HepG2 (cell line): Measurements from ENCODE around the gene CPSF6. TPM values are rescaled to one million over a fixed set of nuclear protein-coding genes. Genes with fewer than 3 reads are reported as not detected.
A peak's percentile ranks its signal among the peaks of the same experiment; 100 is the strongest.

ENCODE experiments used
- CC2D1A ChIP-seq: sonication (generic); formaldehyde crosslinking; IDR thresholded peaks from 2 replicates; pipeline ENCODE4 v1.8.1; 2023; ENCODE audit warnings: mild to moderate bottlenecking, missing genetic modification reagents
- CREB1 ChIP-seq, 2 experiments: fragments of 450-650 bp in 1 of 2; IDR thresholded peaks; 2 replicates each; pipeline ENCODE4 v1.6.1; 2016 to 2017; ENCODE audit warnings: control low read depth in 1 of 2, mild to moderate bottlenecking in 1 of 2, missing compliant biosample characterization in 1 of 2, missing genetic modification characterization in 1 of 2
- DMAP1 ChIP-seq: IDR thresholded peaks from 2 replicates; pipeline ENCODE4 v1.6.1; 2016
- ETV6 ChIP-seq: sonication (generic); formaldehyde crosslinking; conservative IDR thresholded peaks from 2 replicates; pipeline ENCODE4 v1.4.0; 2020; ENCODE audit warnings: missing genetic modification reagents
- GABPA ChIP-seq, 2 experiments: IDR thresholded peaks; 2 replicates each; pipeline ENCODE4 v1.6.1; 2011 to 2016; ENCODE audit warnings: low read depth in 2 of 2, low read length in 1 of 2, missing biosample characterization in 1 of 2, missing genetic modification characterization in 1 of 2
- GPN1 ChIP-seq: sonication (generic); formaldehyde crosslinking; IDR thresholded peaks from 2 replicates; pipeline ENCODE4 v1.5.1; 2020; ENCODE audit warnings: missing genetic modification reagents, borderline replicate concordance
- KAT8 ChIP-seq: IDR thresholded peaks from 2 replicates; pipeline ENCODE4 v1.6.1; 2016; ENCODE audit warnings: missing genetic modification reagents, missing compliant biosample characterization
- KDM2A ChIP-seq: sonication (generic); formaldehyde crosslinking; IDR thresholded peaks from 2 replicates; pipeline ENCODE4 v1.4.0; 2020; ENCODE audit warnings: low read depth, missing genetic modification reagents, borderline replicate concordance
- KDM5A ChIP-seq: fragments of 200-600 bp; sonication (generic); IDR thresholded peaks from 2 replicates; pipeline ENCODE4 v1.7.0; 2018; ENCODE audit warnings: antibody characterized with exemption, mild to moderate bottlenecking, low read length, borderline replicate concordance
- MBD4 ChIP-seq: IDR thresholded peaks from 2 replicates; pipeline ENCODE4 v1.6.1; 2012; ENCODE audit warnings: low read length, inconsistent platforms, borderline replicate concordance
- MEIS1 ChIP-seq: sonication (generic); formaldehyde crosslinking; IDR thresholded peaks from 2 replicates; pipeline ENCODE4 v1.9.0; 2021; ENCODE audit warnings: mild to moderate bottlenecking, missing genetic modification reagents, moderate library complexity, borderline replicate concordance
- MXI1 ChIP-seq: IDR thresholded peaks from 3 replicates; pipeline ENCODE4 v1.6.1; 2012; ENCODE audit warnings: low read depth, low read length, inconsistent platforms, borderline replicate concordance
- PCBP2 ChIP-seq: fragments of 200-400 bp; formaldehyde crosslinking; optimal IDR thresholded peaks from 2 replicates; pipeline ENCODE3; 2018; ENCODE audit warnings: low read length, low read depth; ENCODE audit not compliant: poor library complexity, severe bottlenecking
- SKI ChIP-seq: fragments of 450-650 bp; IDR thresholded peaks from one replicate; pipeline ENCODE4 v1.6.1; 2018; ENCODE audit warnings: mild to moderate bottlenecking; ENCODE audit not compliant: partially characterized antibody
- SMC3 ChIP-seq: IDR thresholded peaks from 2 replicates; pipeline ENCODE4 v1.6.1; 2011; ENCODE audit warnings: low read length, improper control_type of control experiment
- SP140L ChIP-seq: sonication (generic); formaldehyde crosslinking; IDR thresholded peaks from 2 replicates; pipeline ENCODE4 v1.4.0; 2020; ENCODE audit warnings: missing genetic modification reagents, borderline replicate concordance
- STAG1 ChIP-seq: sonication (generic); formaldehyde crosslinking; IDR thresholded peaks from 2 replicates; pipeline ENCODE4 v1.4.0; 2020; ENCODE audit warnings: missing genetic modification reagents
- TEAD3 ChIP-seq: optimal IDR thresholded peaks from 2 replicates; pipeline ENCODE3; 2016; ENCODE audit warnings: borderline replicate concordance
- XRCC5 ChIP-seq: fragments of 200-400 bp; formaldehyde crosslinking; optimal IDR thresholded peaks from 2 replicates; pipeline ENCODE3; 2017; ENCODE audit warnings: mild to moderate bottlenecking, low read length
- ZNF235 ChIP-seq: sonication (generic); formaldehyde crosslinking; IDR thresholded peaks from 2 replicates; pipeline ENCODE4 v1.8.1; 2023; ENCODE audit warnings: mild to moderate bottlenecking, missing genetic modification reagents, borderline replicate concordance
- ZNF30 ChIP-seq: sonication (generic); formaldehyde crosslinking; IDR thresholded peaks from 2 replicates; pipeline ENCODE4 v1.5.0; 2020; ENCODE audit warnings: mild to moderate bottlenecking, missing genetic modification reagents
- ZNF33A ChIP-seq: sonication (generic); formaldehyde crosslinking; IDR thresholded peaks from 2 replicates; pipeline ENCODE4 v1.5.1; 2020; ENCODE audit warnings: missing genetic modification reagents, mild to moderate bottlenecking, moderate library complexity, borderline replicate concordance
- ZNF563 ChIP-seq: sonication (generic); formaldehyde crosslinking; IDR thresholded peaks from 2 replicates; pipeline ENCODE4 v1.8.0; 2022; ENCODE audit warnings: mild to moderate bottlenecking, moderate library complexity, missing genetic modification reagents
- ZNF607 ChIP-seq: sonication (generic); formaldehyde crosslinking; IDR thresholded peaks from 2 replicates; pipeline ENCODE4 v1.5.1; 2020; ENCODE audit warnings: missing genetic modification reagents, mild to moderate bottlenecking, borderline replicate concordance
- ZNF703 ChIP-seq: sonication (generic); formaldehyde crosslinking; IDR thresholded peaks from 2 replicates; pipeline ENCODE4 v1.5.1; 2020; ENCODE audit warnings: missing genetic modification reagents, mild to moderate bottlenecking, moderate library complexity, borderline replicate concordance
- polyA plus RNA-seq, 8 experiments: library from polyadenylated mRNA; depleted of rRNA in 3 of 8; stranded (reverse) in 7 of 8; unstranded in 1 of 8; fragments of >200 nt; fragmentation: Illumina TruSeq in 4 of 8; extraction: Trizol in 4 of 8; gene quantifications; 2 replicates each; pipeline versions ENCODE4 v1.2.1 to v1.2.3, GENCODE V29; 2011 to 2016; ENCODE audit warnings: low read depth in 4 of 8, missing spikeins in 1 of 8, mixed read lengths in 1 of 8; ENCODE audit not compliant: insufficient read depth in 1 of 8
- total RNA-seq, 5 experiments: library from RNA; depleted of rRNA; stranded (reverse); fragments of >200 nt; fragmentation: Illumina TruSeq; extraction: Trizol; gene quantifications; 2 replicates each; pipeline ENCODE4 v1.2.3, GENCODE V29; 2016; ENCODE audit warnings: low read depth in 1 of 5
- TF ChIP-seq, protein P1 (sequence below): sonication (generic); formaldehyde crosslinking; IDR thresholded peaks from 2 replicates; pipeline ENCODE4 v1.4.0; 2020; ENCODE audit warnings: missing genetic modification reagents
- TF ChIP-seq, protein P2 (sequence below): IDR thresholded peaks from 2 replicates; pipeline ENCODE4 v1.6.1; 2012; ENCODE audit warnings: low read length, improper control_type of control experiment

The CPSF6 gene
- total and polyA plus RNA-seq, 2 of the 13 experiments (the other 11 are each of a cell fraction or from before 2014, with no cell fraction given): 41.8 to 71.0 TPM

DNA sequence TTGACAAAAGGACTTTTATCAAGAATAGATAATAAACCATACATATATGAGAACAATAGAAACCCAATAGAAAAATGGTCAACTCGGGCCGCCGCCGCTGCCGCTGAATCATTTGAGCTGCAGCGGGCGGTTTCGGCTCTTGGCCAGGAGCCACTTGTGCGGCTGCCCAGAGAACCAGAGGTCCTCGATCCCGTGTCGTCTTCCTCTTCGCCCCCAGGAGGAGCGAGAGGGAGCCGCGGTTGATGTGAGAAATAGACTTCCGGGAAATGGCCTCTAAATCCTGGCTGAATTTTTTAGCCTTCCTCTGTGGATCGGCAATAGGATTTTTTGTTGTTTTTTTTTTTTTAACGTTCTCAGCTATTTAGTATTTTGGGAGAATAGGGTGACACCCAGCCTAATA, 44.8 kb downstream of the CPSF6 start (continued):
- TF ChIP-seq, protein P1, sequence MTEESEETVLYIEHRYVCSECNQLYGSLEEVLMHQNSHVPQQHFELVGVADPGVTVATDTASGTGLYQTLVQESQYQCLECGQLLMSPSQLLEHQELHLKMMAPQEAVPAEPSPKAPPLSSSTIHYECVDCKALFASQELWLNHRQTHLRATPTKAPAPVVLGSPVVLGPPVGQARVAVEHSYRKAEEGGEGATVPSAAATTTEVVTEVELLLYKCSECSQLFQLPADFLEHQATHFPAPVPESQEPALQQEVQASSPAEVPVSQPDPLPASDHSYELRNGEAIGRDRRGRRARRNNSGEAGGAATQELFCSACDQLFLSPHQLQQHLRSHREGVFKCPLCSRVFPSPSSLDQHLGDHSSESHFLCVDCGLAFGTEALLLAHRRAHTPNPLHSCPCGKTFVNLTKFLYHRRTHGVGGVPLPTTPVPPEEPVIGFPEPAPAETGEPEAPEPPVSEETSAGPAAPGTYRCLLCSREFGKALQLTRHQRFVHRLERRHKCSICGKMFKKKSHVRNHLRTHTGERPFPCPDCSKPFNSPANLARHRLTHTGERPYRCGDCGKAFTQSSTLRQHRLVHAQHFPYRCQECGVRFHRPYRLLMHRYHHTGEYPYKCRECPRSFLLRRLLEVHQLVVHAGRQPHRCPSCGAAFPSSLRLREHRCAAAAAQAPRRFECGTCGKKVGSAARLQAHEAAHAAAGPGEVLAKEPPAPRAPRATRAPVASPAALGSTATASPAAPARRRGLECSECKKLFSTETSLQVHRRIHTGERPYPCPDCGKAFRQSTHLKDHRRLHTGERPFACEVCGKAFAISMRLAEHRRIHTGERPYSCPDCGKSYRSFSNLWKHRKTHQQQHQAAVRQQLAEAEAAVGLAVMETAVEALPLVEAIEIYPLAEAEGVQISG (CRISPR knock-in tag): 0 out of 2 replicates have a peak, but pooled peaks have one; percentile 21
- TF ChIP-seq ZNF30 (CRISPR knock-in tag) (no peak), KDM5A (no peak), GABPA (IDR thresholded peaks at IDR 0.05; ENCODE audit: low read depth, low read length) (no peak), GABPA (CRISPR knock-in tag; IDR thresholded peaks at IDR 0.05; ENCODE audit: low read depth) (peak; percentile 71), DMAP1 (CRISPR knock-in tag) (no peak), ZNF703 (CRISPR knock-in tag) (no peak), ETV6 (CRISPR knock-in tag) (0 out of 2 replicates have a peak, but pooled peaks have one; percentile 73), MXI1 (no peak), KDM2A (peak; percentile 90), GPN1 (CRISPR knock-in tag) (no peak), ZNF607 (no peak), KAT8 (CRISPR knock-in tag) (no peak), ZNF33A (CRISPR knock-in tag) (no peak), PCBP2 (no peak), MEIS1 (CRISPR knock-in tag) (no peak), CC2D1A (CRISPR knock-in tag) (no peak), SKI (no peak), ZNF235 (CRISPR knock-in tag) (no peak), ZNF563 (CRISPR knock-in tag) (no peak), SMC3 (no peak), STAG1 (CRISPR knock-in tag) (0 out of 2 replicates have a peak, but pooled peaks have one; percentile 17), MBD4 (no peak), CREB1 (IDR thresholded peaks at IDR 0.05) (no peak), CREB1 (CRISPR knock-in tag; IDR thresholded peaks at IDR 0.05) (no peak), TEAD3 (CRISPR knock-in tag) (no peak), SP140L (no peak), XRCC5 (peak; percentile 57)
- TF ChIP-seq, protein P2, sequence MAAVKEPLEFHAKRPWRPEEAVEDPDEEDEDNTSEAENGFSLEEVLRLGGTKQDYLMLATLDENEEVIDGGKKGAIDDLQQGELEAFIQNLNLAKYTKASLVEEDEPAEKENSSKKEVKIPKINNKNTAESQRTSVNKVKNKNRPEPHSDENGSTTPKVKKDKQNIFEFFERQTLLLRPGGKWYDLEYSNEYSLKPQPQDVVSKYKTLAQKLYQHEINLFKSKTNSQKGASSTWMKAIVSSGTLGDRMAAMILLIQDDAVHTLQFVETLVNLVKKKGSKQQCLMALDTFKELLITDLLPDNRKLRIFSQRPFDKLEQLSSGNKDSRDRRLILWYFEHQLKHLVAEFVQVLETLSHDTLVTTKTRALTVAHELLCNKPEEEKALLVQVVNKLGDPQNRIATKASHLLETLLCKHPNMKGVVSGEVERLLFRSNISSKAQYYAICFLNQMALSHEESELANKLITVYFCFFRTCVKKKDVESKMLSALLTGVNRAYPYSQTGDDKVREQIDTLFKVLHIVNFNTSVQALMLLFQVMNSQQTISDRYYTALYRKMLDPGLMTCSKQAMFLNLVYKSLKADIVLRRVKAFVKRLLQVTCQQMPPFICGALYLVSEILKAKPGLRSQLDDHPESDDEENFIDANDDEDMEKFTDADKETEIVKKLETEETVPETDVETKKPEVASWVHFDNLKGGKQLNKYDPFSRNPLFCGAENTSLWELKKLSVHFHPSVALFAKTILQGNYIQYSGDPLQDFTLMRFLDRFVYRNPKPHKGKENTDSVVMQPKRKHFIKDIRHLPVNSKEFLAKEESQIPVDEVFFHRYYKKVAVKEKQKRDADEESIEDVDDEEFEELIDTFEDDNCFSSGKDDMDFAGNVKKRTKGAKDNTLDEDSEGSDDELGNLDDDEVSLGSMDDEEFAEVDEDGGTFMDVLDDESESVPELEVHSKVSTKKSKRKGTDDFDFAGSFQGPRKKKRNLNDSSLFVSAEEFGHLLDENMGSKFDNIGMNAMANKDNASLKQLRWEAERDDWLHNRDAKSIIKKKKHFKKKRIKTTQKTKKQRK: no peak
